Measurements from ENCODE around the gene PSMF1. TPM values are rescaled to one million over a fixed set of nuclear protein-coding genes. Genes with fewer than 3 reads are reported as not detected.

Gene PSMF1
- total RNA-seq (2014; rRNA removed; shearing (Covaris generic)), result 71.8 and 102 TPM in 2 replicates

DNA sequence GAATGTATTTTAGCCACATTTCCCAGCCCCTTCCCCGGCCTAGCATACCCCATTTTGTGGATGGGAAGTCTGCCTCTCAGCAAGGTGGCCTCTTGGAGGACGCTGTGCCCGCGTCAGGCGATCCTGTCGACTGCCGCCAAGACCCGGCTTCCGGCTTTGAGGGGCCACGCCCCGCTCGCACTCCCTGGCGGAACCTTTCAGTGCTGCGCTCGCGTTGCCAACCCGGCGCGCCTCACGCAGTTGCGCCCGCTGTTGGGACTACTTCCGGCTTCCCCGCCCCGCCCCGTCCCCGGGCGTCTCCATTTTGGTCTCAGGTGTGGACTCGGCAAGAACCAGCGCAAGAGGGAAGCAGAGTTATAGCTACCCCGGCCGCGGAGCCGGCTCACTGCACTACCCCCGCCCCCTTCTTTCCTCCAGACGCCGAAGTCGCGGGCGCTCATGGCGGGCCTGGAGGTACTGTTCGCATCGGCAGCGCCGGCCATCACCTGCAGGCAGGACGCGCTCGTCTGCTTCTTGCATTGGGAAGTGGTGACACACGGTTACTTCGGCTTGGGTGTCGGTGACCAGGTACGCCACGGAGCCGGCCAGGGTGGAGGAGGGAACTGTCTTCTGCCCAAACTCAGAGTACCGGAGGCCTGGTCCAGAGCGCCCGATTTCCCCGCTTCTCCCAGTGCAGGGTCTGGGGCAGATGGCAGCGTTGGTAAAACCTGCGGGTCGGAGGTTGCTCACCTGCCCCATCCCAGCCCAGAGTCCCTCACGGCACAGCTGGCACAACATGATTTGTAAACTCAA lies at the start of gene PSMF1:
PSMF1 (plus strand) TSS at position 267 of the 792 bp plus-strand sequence; CDS start at position 439, 172 bp downstream.
- DNase-seq (ENCODE audit: low read depth), result peak; percentile 96

DNA sequence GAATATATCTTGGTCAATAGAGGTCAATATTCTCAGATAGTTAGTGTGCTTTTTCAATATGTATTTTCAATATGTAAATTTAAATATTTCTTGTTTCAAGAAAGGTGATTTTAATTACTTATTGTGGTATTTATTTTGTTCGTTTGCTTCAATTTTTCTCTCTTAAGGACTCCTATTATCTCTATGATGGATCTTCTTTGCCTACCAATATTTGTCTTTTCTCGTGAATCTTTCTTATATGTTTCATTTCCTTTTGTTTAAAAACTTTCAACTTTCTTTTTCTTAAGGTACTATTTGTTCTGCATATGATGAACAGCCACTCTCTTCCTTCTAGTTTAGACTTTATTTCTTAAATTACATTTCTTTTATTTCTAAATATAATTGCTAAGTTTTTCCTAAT lies 46.1 kb upstream of the PSMF1 start:
- no peak for DNase-seq (ENCODE audit: low read depth)

DNA sequence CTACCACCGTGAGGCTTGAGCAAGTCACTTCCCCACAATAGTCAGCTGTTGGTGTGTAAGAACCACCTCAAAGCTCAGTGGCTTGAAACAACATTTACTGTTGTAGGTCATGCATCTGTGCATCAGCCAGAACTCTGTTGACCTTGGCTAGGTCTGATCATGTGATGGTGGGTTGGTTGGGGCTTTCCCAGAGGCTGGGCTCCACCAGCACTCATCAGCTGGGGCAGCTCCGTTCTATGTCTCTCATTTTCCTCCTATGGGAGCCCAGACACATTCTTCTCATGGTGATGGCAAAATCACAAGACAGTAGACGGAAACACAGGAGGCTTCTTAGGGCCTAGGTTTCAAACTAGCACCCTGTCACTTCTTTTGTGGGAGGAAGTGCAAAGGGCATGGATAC lies 42.8 kb upstream of the PSMF1 start:
- DNase-seq (ENCODE audit: low read depth), result no peak

DNA sequence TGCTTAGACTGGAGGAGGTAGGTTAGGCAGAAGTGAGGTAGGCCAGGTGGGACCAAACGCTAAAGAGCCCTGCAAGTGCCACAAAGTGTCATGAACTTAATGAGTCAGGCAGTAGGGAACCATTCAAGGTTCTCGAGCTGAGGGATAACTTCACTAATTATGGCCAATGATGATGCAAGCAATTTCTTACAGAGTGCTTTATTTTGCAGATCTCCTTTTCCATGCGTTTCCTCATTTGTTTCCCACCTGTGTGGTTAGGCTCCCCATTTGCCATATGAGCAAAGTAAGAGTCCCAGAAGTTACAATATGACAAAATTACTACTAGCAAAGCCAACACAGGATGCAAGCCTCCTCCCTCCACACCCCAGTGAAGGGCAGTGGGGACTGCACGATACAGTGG lies 36.5 kb upstream of the PSMF1 start:
- no peak for DNase-seq (ENCODE audit: low read depth)

DNA sequence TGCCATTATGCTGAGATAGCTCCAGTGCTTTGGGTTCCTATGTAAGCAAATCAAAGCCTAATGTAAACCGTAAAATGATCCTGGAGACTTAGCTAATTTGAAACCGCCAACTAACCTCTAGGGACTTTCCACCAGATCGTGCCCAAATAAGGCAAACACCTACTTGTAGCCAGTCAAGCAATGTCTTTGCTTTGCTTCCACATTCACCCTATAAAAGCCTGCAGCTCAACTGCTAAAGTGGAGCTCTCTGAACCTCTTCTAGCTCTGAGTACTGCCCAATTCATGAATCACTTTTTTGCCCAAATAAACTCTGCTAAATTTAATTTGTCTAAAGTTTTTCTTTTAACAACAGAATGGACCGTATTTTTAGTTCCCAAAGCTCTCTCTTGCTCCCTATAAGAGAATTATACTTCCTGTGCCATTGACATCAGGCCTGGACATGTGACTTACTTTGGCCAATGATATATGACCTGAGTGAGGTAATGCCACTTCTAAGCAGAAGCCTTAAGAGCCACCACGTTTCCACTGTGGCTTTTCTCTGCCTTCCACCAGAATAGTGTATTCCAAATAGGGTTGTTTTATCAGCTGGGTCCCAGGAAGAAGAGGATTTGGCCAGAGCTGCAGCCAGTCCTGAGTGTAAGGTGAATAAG lies 34.8 kb upstream of the PSMF1 start:
- DNase-seq (ENCODE audit: low read depth), result no peak

DNA sequence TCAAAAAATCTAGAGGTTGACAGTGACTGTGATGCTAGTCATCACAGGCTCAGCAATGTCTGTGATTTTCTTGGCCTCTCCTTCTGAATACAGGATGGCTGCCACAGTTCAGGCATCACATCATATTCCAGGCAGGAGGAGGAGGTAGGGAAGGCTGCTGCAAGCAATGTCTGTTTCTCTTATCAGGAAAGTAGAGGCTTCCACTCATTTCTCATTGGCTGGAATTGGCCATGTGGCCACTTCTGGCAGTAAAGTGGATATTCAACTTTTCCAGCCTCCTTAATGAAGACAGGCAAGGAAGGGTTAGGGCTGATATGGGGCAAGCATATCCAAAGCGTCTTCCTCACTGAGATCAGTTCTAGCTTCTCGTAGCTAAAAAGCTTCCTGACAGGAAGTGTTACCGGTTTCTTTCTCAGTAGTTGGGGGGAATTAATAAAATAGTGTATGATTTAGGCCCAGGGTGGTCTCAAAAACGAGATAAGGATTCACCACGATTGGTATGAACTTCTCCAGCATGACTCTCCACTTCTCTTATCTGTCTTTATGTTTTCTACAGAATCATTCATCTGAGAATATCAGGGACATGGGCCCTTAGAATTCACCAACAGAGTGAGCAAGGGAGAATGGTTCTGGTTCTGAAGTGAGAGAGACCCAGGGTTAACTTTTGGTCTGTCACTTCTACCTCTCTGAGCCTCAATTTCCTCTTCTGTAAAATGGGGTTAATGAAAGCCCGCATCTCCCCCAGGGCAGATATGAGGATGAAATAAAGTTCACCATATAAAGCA lies 32.7 kb upstream of the PSMF1 start:
- DNase-seq (ENCODE audit: low read depth), result no peak

DNA sequence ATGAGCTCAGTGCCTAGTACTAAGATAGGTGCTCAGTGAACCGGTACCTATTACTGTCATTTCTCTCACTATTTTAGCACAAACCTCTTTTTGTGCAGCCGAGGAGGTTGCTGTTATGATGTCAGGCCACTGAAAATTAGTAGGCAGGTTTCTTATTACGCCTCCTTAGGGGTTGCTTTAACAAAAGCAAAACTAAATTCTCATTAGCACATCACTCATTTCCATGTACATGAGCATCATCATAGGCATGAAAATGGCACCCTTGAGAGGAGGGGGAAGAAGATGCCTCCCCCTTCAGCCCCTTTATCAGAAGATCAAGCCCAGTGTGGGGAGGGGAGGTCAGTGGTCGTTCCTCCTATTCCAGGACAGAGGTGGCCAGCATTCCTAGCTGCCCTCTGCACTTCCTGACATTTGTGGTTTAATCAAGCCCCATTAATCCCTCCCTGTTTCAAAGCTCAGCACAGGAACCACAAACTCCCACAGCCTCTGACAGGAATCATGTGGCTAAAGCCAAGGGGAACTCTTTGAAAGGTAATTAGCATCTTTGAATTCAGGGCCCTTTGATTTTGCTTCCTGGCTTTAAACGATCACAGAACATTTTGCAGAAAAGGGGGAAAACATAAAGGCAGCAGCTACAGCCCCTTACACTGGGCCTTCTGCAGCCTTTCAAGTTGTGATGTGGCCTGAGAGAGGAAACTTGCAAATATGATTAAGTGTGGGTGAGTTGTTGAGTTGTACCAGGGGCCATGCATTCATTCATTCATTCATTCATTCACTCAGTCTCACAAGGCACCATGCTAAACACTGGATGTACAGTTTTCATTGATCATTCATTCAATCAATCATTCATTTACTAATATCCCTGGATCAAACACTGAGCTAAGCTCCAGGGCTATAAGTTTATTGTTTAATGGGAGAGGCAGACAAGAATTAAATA lies 31.9 kb upstream of the PSMF1 start:
- DNase-seq (ENCODE audit: low read depth), result no peak

GRCh38 chr20:1087311-1087905 lies 31.0 kb upstream of the PSMF1 start:
- DNase-seq (ENCODE audit: low read depth), result peak; percentile 15

DNA sequence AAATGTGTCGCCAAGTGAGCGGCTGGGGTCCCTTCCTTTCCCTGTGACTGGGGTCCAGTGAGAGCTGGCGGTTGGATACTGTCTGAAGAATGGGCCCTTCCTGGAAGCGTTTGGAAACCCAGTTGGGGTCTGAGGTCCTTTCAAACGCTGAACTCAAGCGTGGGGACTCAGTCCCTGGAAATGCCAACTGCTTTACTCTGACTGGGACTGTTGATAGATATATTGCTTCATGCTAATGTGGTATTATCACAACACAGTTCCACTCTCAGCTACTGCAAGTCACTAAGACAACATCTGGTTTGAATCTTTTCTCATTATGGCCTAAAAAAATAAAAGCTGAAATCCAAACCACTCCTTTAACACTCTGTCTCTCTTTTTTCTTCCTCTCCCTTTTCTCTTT lies 23.7 kb upstream of the PSMF1 start:
- DNase-seq (ENCODE audit: low read depth), result no peak

- DNase-seq (ENCODE audit: low read depth), result no peak
These were observed 16.9 kb upstream of the PSMF1 start for GRCh38 chr20:1101533-1101932.

DNA sequence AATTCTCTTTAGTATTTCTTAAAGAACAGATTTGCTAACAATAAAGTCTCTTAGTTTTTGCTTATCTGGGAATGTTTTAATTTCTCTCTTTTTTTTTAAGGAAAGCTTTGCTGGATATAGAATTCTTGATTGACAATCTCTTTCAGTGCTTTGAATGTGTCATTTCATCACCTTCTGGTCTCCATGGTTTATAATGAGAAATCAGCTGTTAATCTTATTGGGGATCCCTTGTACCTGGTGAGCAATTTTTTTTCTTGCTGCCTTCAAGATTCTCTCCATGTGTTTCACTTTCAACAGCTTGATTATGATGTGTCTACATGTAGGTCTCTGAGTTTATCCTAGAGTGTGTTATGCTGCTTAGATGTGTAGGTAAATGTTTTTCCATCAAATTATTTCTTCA lies 16.4 kb upstream of the PSMF1 start:
- no peak for DNase-seq (ENCODE audit: low read depth)

DNA sequence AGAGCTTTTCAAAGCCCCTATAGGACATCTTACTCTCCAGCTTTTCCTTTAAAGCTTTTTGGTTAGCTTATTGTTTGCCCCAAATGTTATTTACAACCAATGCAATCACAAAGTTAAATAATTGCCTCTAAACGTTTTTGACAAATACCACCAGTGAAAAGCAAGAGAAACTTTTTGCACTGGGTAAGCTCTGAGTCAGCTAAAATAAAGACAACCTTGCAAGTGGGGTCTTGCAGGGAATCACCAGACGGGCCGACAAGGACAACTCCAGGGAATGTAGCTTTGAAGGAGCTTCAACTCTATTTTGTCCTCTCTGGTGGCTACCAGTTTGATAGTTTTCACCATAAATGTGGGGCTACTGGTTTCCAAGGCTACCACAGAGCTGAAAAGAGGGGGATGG lies 14.7 kb upstream of the PSMF1 start:
- DNase-seq (ENCODE audit: low read depth), result no peak

DNA sequence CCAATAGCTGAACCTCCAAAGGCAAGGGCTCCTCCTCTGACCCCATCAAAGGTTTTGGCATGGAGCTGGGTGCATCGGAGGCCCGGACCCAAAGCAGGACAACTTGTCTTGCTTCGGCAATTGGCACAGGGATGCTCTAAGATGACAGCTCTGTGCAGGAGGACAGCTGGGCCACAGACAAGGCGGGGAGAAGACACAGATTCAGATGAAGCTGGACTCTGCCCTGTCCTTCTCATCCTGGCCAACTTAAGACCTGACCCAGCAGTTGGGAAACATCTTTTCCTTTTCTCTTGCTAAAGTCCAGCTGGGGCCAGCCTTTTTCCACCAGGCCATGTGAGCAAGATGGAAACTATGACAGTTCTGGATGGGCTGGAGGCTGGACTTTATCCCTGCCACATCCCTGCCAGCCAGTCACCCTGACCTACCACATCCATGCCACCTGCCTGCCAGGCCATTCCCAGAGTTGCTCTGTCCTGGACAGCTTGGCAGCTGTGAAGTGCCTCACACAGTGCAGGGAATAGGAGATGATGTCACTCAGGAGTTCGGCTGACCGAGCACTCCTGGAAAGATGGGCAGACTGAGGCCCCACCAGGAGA lies 12.7 kb upstream of the PSMF1 start:
- no peak for DNase-seq (ENCODE audit: low read depth)

- DNase-seq (ENCODE audit: low read depth), result no peak
These were observed 11.2 kb upstream of the PSMF1 start for GRCh38 chr20:1107176-1107575.

DNA sequence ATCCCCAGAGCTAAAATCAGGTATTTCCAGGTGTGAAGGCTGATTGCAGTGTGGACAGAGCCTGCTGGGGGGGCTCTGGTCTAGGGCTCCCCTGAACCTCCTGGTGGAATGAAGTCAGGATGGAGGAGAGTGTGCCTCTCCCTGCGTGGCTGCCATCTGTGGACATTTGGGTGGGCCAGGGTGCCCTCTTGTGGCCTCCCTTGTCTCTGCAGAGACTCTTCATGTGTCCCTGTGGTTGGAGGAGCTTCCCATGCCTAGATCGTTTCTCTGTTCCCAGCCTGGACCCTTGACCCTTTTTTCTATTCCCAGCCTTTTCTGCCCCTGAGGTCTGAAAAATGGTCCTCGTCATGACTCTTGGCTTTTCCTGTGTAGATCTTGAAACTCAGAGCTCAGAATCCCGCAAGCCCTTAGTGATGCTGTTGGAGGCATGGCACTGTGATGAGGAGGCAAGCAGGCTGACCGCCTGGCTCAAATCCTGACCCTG lies 9.9 kb upstream of the PSMF1 start:
- peak; percentile 55 for DNase-seq (ENCODE audit: low read depth)

DNA sequence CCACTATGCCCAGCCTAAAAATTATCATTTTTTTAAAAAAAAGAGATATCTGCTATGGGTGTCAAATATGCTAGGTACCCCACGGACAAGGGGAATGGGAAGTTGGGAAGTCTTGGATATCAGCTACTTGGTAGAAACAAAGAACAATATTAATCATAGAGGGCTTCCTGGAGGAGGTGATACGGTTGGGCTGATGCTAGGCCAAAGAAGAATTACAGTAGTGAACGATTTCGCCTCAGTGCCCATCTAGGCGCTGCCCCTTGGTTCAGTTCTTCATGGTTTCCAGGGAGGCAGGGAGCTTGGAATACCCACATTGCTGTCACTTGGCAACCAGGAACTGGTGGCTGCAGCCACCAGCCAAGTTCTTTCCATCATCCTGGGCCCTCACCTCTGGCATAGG lies 5.5 kb upstream of the PSMF1 start:
- DNase-seq (ENCODE audit: low read depth), result no peak

GRCh38 chr20:1118004-1118335 lies 432 bp upstream of the PSMF1 start:
- DNase-seq (ENCODE audit: low read depth), result no peak

DNA sequence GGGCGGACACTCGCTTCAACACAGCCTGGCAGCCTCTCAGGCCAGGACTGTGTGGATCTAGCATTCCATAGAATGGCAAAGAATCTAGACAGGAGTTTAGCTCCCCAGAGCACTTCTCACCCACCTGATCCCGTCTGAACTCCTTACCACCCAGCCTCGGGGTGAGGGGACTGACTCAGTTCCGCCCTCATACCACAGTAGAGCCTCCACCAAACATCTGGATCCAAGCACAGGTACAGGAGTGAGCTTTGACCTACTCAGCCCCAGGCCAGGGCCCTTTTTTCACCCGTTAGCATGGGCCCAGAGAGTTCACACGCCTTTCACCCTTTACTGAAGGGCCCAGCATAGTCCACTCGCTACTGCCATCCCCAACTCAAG lies 715 bp downstream of the PSMF1 start:
- no peak for DNase-seq (ENCODE audit: low read depth)

DNA sequence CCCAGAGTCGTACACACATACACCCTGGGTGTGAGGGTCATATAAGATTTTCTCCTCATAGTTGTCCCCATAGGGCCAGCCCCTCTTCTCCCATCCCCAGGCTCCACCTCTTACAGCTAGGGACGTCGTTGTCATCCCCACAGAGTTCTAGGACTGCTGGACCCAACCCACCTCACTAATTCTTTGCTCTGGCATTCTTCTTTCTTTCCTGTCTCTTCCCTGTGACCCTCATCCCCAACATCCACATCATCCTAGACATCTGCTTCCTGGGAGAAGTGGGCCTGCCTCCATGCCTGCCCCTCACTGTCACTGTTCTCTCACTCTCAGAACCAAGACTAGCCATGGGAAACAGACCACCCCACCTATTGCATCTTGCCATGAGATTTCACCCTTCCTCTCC lies 1.1 kb downstream of the PSMF1 start:
- DNase-seq (ENCODE audit: low read depth), result no peak

GRCh38 chr20:1121429-1121828 lies 3.0 kb downstream of the PSMF1 start:
- DNase-seq (ENCODE audit: low read depth), result no peak
